Peyer's patch (tissue), 4 donors: ENCODE data around the gene PRSS8. TPM values are rescaled to one million over a fixed set of nuclear protein-coding genes. Genes with fewer than 3 reads are reported as not detected.
A peak's percentile ranks its signal among the peaks of the same experiment; 100 is the strongest.
"Not testable (repeated sequence)": the region's sequence is repeated elsewhere in the genome, so short reads cannot be mapped to it uniquely, and the experiment has no call there.

ENCODE experiments used
- DNase-seq, 3 donors: peaks; one replicate each; pipeline ENCODE4 v3.0.0-alpha.2; 2017 to 2019
- H3K27ac ChIP-seq, 4 donors: fragments of 200-600 bp; sonication (generic); one replicate each; pipeline ENCODE4 v1.5.1; 2016 to 2019
- H3K27me3 ChIP-seq, 2 donors: fragments of 200-600 bp; sonication (generic); one replicate each; pipeline ENCODE4 v1.5.1; 2019
- H3K36me3 ChIP-seq, 3 donors: fragments of 200-600 bp; sonication (generic); one replicate each; pipeline ENCODE4 v1.5.1; 2016 to 2019
- H3K4me1 ChIP-seq, 4 donors: fragments of 200-600 bp; sonication (generic); one replicate each; pipeline ENCODE4 v1.5.1; 2016 to 2019
- H3K4me3 ChIP-seq, 4 donors: fragments of 200-600 bp; sonication (generic); 1 replicate in 3 of 4; 2 replicates in 1 of 4; pipeline ENCODE4 v1.5.1; 2016 to 2019; ENCODE audit warnings: mild to moderate bottlenecking in 1 of 4
- H3K9me3 ChIP-seq, 4 donors: fragments of 200-600 bp; sonication (generic); one replicate each; pipeline ENCODE4 v1.5.1; 2016 to 2019; ENCODE audit warnings: mild to moderate bottlenecking in 1 of 4
- CTCF ChIP-seq, 6 experiments: fragments of 450-650 bp in 4 of 6; fragments of 200-600 bp in 2 of 6; sonication (generic) in 1 of 6; IDR thresholded peaks; one replicate each; pipeline ENCODE4 v1.5.1; 2017 to 2019; ENCODE audit warnings: antibody characterized with exemption in 6 of 6, mild to moderate bottlenecking in 3 of 6, moderate library complexity in 1 of 6
- POLR2A ChIP-seq, 2 donors: fragments of 450-650 bp; IDR thresholded peaks; one replicate each; pipeline ENCODE4 v1.5.1; 2017; ENCODE audit warnings: antibody characterized with exemption in 2 of 2, mild to moderate bottlenecking in 2 of 2, moderate library complexity in 2 of 2
- total RNA-seq, 4 donors: library from RNA; depleted of rRNA; stranded (reverse); fragments of >200 nt; gene quantifications; one replicate each; pipeline ENCODE4 v1.1.0, GENCODE V29; 2016

Gene PRSS8
- total RNA-seq, 4 donors from 2014 or later: 27.2 to 666 (median 549) TPM

- no peak overlapping the region for H3K27ac ChIP-seq
- H3K9me3 ChIP-seq: no peaks in the 10 kb centered on the region
- H3K4me1 ChIP-seq: peaks cover 0 to 17% (median 4%) of the 10 kb centered on the region in 4 donors
- no peaks in the 10 kb centered on the region for H3K27me3 ChIP-seq
- TF ChIP-seq POLR2A (IDR thresholded peaks at IDR 0.05) (no peak), CTCF (IDR thresholded peaks at IDR 0.05) (no peak)
- no peaks in the 10 kb centered on the region for H3K36me3 ChIP-seq
- H3K4me3 ChIP-seq: no peak overlapping the region
- no peak for DNase-seq
Observed at GRCh38 chr16:31147574-31147973, 12.0 kb upstream of the PRSS8 start.

- peaks cover 3 to 32% (median 5%) of the 10 kb centered on the region in 4 donors for H3K4me1 ChIP-seq
- no peak overlapping the region for H3K27ac ChIP-seq
- H3K36me3 ChIP-seq: no peaks in the 10 kb centered on the region
- H3K27me3 ChIP-seq: no peaks in the 10 kb centered on the region
- no peak overlapping the region for H3K4me3 ChIP-seq
- DNase-seq: no peak
- TF ChIP-seq POLR2A (IDR thresholded peaks at IDR 0.05) (no peak), CTCF (IDR thresholded peaks at IDR 0.05) (no peak)
- H3K9me3 ChIP-seq: no peaks in the 10 kb centered on the region
Observed at GRCh38 chr16:31145398-31145990, 10.0 kb upstream of the PRSS8 start.

- not testable (repeated sequence) for H3K9me3 ChIP-seq, DNase-seq, H3K27ac ChIP-seq, H3K27me3 ChIP-seq, H3K4me3 ChIP-seq, H3K36me3 ChIP-seq
- H3K4me1 ChIP-seq: peaks cover 3 to 38% (median 5%) of the 10 kb centered on the region in 4 donors
Observed at GRCh38 chr16:31144418-31144817, 8.9 kb upstream of the PRSS8 start.

- Histone ChIP-seq H3K27me3 (no peaks in the 10 kb centered on the region), H3K27ac (no peak overlapping the region), H3K4me1 (peaks cover 3 to 34% (median 7%) of the 10 kb centered on the region in 4 donors), H3K4me3 (no peak overlapping the region), H3K9me3 (no peaks in the 10 kb centered on the region), H3K36me3 (no peaks in the 10 kb centered on the region)
- no peak for DNase-seq
- TF ChIP-seq POLR2A (IDR thresholded peaks at IDR 0.05): no peak
- no peak for TF ChIP-seq CTCF (IDR thresholded peaks at IDR 0.05)
Observed at GRCh38 chr16:31143694-31144148, 8.2 kb upstream of the PRSS8 start.

GRCh38 chr16:31143011-31143693 lies 7.6 kb upstream of the PRSS8 start:
- H3K4me3 ChIP-seq: peak overlapping the region; percentile 41 to 62 (median 62)
- TF ChIP-seq CTCF (IDR thresholded peaks at IDR 0.05) (no peak), POLR2A (IDR thresholded peaks at IDR 0.05) (no peak)
- H3K27me3 ChIP-seq: no peaks in the 10 kb centered on the region
- peak overlapping the region; percentile 77 to 96 (median 88) for H3K27ac ChIP-seq
- H3K36me3 ChIP-seq: no peaks in the 10 kb centered on the region
- H3K4me1 ChIP-seq: peaks cover 3 to 32% (median 7%) of the 10 kb centered on the region in 4 donors
- no peaks in the 10 kb centered on the region for H3K9me3 ChIP-seq
- DNase-seq: peak in 1 of 3 donors; percentile 56
